SU-DHL-6 (cell line): ENCODE results near the gene TEDDM1.

Experiments
- CTCF ChIP-seq: fragments of 200-600 bp; sonication (generic); IDR thresholded peaks from one replicate; pipeline ENCODE4 v1.5.1; 2017; ENCODE audit warnings: antibody characterized with exemption, mild to moderate bottlenecking, low read length, moderate library complexity; ENCODE audit not compliant: insufficient read depth, poor library complexity, severe bottlenecking
- EZH2phosphoT487 ChIP-seq: fragments of 200-600 bp; sonication (generic), shearing (Covaris generic); conservative IDR thresholded peaks from 2 replicates; pipeline ENCODE4 v1.6.1; 2018; ENCODE audit warnings: mild to moderate bottlenecking, antibody characterized with exemption, low read length, moderate library complexity, mixed read lengths

- no peak for TF ChIP-seq CTCF
- TF ChIP-seq EZH2phosphoT487: no peak
Observed at GRCh38 chr1:182385885-182386853, 14.3 kb downstream of the TEDDM1 start.
